GM21786 (cell line): ENCODE data around the gene PDE6B.

Experiments
- ATAC-seq: cut with Tn5 transposase; IDR thresholded peaks from one replicate; pipeline ENCODE4 v1.9.1; 2021; ENCODE audit not compliant: unreplicated experiment

Gene PDE6B

GRCh38 chr4:622071-622995 lies 3.0 kb upstream of the PDE6B start:
- no peak for ATAC-seq

- no peak for ATAC-seq
Observed at GRCh38 chr4:622996-623913, 2.1 kb upstream of the PDE6B start.

GRCh38 chr4:623914-624566 lies 1.3 kb upstream of the PDE6B start:
- no peak for ATAC-seq

DNA sequence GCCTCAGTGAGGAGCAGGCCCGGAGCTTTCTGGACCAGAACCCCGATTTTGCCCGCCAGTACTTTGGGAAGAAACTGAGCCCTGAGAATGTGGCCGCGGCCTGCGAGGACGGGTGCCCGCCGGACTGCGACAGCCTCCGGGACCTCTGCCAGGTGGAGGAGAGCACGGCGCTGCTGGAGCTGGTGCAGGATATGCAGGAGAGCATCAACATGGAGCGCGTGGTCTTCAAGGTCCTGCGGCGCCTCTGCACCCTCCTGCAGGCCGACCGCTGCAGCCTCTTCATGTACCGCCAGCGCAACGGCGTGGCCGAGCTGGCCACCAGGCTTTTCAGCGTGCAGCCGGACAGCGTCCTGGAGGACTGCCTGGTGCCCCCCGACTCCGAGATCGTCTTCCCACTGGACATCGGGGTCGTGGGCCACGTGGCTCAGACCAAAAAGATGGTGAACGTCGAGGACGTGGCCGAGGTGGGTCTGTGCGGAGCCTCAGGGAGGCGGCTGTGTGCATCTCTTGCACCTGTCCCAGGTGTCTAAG lies 323 bp downstream of the PDE6B start:
- no peak for ATAC-seq

DNA sequence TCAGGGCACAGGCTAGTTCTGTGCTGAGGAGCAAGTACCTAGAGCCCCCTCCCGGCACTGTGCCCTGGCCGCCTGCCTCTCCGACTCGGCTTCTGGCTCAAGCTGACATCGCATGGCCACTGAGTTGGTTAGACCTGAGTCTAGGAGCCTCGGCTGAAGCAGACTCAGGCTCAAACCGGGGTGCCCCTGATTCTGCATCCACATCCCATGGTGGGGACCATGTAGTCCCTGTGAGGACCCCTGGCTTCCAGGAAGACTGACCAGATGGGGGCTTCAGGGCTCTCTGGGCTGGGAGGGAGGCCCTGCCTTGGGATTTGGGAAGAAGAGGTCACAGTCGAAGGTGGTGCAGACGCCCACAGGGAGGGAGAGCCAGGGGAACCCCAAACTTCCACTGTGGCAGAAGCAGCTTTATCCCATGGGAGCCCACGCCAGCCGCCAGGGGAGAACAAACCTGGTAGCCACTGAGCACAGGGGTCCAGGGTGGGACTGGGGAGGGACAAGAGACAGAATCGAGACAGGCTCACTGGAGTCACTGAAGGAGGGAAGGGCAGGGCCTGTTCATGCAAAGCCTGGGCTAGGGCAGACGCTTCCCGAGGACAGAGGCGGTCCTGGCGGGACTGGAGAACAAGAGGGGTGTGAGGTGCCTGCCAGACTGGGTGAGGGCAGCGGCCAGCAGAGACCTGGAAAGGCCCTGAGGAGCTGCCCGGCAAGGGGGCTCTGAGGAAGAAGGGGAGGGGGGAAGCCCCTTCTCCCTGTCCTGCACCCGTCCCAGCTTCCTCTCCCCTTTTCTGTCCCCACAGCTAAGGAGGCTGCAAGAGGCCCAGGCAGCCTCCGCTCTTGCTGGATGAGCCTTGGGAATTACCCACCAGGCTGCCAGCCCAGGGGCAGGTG lies 1.1 kb downstream of the PDE6B start:
- no peak for ATAC-seq

GRCh38 chr4:627347-628125 lies 2.2 kb downstream of the PDE6B start:
- no peak for ATAC-seq

- no peak for ATAC-seq
Observed at GRCh38 chr4:628311-628741, 3.0 kb downstream of the PDE6B start.

DNA sequence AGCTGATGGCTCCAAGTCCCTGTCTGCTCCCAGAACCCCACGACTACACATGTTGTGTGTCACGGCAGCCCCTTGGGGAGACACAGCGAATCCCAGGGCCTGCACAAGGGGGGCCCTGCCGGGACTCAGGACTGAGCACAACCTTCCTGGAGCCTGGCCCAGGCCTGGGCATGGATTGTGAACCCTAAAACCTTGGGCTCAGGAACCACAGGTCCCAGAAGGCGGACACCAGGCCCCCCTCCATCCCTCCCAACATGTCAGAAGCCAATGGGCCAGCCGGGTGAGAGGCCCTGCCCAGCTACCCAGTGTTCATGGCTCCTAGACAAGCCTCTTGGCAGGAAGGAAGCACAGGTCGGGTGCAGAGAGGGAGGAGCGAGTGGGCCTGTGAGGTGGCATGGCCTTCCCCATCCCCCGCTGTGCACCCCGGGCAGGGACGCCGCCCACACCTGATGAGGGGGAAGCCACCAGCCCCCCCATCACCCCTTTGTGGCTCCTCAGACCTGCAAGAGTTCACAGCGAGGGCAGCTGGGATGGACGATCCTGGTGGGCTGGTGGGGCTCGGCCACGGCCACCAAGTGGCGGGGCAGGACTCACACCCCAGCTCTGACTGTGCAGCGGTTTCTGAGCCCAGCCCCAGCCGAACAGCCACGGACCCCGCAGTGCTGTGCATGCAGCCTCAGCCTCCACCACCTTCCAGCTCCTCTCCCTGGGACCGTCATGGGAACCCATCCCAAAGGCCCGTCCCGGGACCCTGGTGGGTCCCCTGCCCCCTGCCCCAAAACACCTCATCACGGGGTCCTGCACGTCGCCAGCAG lies 3.7 kb downstream of the PDE6B start:
- no peak for ATAC-seq

GRCh38 chr4:629636-629914 lies 4.2 kb downstream of the PDE6B start:
- no peak for ATAC-seq

GRCh38 chr4:629915-630641 lies 4.7 kb downstream of the PDE6B start:
- no peak for ATAC-seq

DNA sequence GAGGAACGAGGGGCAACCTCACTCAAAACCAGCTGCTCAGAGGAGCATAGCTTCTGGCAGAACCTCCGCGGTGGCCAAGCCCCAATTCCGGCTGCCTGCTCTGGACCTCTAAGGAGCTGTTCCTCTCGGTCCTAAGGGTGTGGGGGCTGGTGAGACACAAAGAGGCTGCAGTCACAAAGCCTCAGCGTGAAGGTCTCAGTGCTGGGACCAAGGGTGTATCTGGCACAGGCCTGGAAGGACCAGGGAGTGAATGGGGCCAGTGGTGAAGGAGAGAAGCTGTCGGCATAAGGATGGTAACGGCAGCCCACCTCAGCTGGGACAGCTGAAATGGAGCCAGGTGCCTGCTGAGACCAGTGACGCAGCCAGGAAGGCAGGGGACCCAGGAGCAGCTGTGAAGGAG lies 5.3 kb downstream of the PDE6B start:
- no peak for ATAC-seq

GRCh38 chr4:632196-632790 lies 6.9 kb downstream of the PDE6B start:
- no peak for ATAC-seq

DNA sequence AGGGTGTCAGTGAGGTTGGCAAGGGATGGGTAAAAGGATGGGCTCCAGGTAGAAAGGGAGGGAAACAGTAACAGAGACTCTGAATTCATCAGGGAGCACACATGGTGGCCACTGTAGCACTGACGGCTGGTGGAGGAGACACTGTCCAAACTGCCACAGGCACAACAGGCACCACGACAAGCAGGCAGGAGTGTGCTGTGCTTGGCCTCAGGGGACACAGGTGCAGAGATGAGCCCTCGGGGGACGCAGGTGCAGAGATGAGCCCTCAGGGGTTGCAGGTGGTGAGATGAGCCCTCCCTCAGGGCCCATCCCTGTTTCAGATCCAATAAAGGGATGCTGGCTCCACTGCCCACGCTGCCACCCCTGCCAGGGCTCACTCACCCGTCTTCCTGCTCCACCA lies 7.6 kb downstream of the PDE6B start:
- ATAC-seq: no peak

DNA sequence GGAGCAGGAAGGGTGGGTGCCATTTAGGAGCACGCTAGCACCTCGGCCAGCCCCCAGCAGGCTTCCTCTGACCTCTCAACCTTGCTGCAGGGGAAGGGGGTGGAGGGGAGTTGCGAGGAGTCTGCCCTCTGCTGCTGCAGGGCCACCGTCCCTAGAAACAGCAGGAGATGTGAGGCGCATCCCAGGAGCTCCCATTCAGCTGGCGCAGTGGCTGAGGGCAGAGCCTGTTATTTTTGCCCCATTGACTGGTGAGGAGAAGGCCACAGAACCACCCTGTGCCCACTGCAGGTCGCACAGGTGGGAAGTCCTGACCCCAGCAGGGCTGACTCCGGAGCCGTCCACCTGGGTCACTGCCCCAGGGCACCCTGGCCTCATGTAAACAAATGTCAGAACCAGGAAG lies 8.0 kb downstream of the PDE6B start:
- no peak for ATAC-seq

- no peak for ATAC-seq
Observed at GRCh38 chr4:633976-634598, 8.7 kb downstream of the PDE6B start.

- ATAC-seq: no peak
Observed at GRCh38 chr4:634599-634985, 9.2 kb downstream of the PDE6B start.
